Body of pancreas (tissue), 4 donors: ENCODE measurements around the gene TAC3.

Experiments used
- CTCF ChIP-seq, 7 experiments: fragments of 450-650 bp in 4 of 7; fragments of 200-600 bp in 3 of 7; sonication (generic) in 3 of 7; IDR thresholded peaks; one replicate each; pipeline ENCODE4 v1.5.1; 2016 to 2019; ENCODE audit warnings: antibody characterized with exemption in 7 of 7
- POLR2A ChIP-seq, 3 donors: fragments of 450-650 bp; IDR thresholded peaks; one replicate each; pipeline ENCODE4 v1.6.1; 2016; ENCODE audit warnings: antibody characterized with exemption in 3 of 3, mild to moderate bottlenecking in 2 of 3

GRCh38 chr12:57025196-57025595 is 8.9 kb upstream of the TAC3 start:
- TF ChIP-seq CTCF (IDR thresholded peaks at IDR 0.05) (no peak), POLR2A (IDR thresholded peaks at IDR 0.05) (no peak)
